ENCODE data around the gene DNAH6. TPM values are rescaled to one million over a fixed set of nuclear protein-coding genes. Genes with fewer than 3 reads are reported as not detected.

Gene DNAH6
- total and polyA plus RNA-seq, 2 of the 8 experiments (the other 6 are each of a cell fraction or from before 2014, with no cell fraction given), result 0.06 to 0.43 TPM

GRCh38 chr2:84858123-84858522 is 341.8 kb downstream of the DNAH6 start:
- no peak overlapping the region for H3K14ac ChIP-seq (ENCODE audit: insufficient read length)
- no peak overlapping the region for H3K9ac ChIP-seq (replicated peaks in 1 of 4; ENCODE audit: extremely low read depth in 1 of 4, low read depth in 3 of 4, low read length in 3 of 4)
- no peaks in the 10 kb centered on the region for H3K36me3 ChIP-seq (ENCODE audit: control insufficient read depth in 2 of 4, insufficient read depth in 4 of 4, low read length in 3 of 4)
- FAIRE-seq (no peak), DNase-seq (ENCODE audit: low read depth in 1 of 2, low spot score in 2 of 2) (no peak)
- H3K27ac ChIP-seq (ENCODE audit: low read depth, low read length), result no peak overlapping the region
- H4K5ac ChIP-seq (ENCODE audit: insufficient read length, low read depth, low read length), result no peak overlapping the region
- H3K27me3 ChIP-seq (replicated peaks in 1 of 4; ENCODE audit: control insufficient read depth in 3 of 4, extremely low read depth in 1 of 4, insufficient read depth in 3 of 4, low read length in 3 of 4), result peaks cover 16 to 36% (median 30%) of the 10 kb centered on the region in 4 experiments
- H3K9me3 ChIP-seq (ENCODE audit: insufficient read depth in 2 of 2, low read depth in 1 of 2, low read length in 1 of 2), result no peaks in the 10 kb centered on the region
- WGBS, 2 experiments (ENCODE audit: extremely low coverage in 1 of 2, insufficient coverage in 1 of 2, insufficient read length in 1 of 2, insufficient replicate concordance in 2 of 2, low coverage in 1 of 2, low lambda C conversion rate in 2 of 2, missing lambda C conversion rate in 1 of 2), result 82% methylated on average over 3 of the region's 3 CpGs; no CpG with 5 or more reads in 1 of the 2 experiments
- H2BK20ac ChIP-seq (ENCODE audit: low read length), result no peak overlapping the region
- no peak overlapping the region for H2AFZ ChIP-seq (ENCODE audit: low read length)
- no peak overlapping the region for H3K4me2 ChIP-seq (ENCODE audit: insufficient read depth in 1 of 2, low read depth in 2 of 2, low read length in 2 of 2)
- no peaks in the 10 kb centered on the region for H3K79me2 ChIP-seq (ENCODE audit: control insufficient read depth in 1 of 2, insufficient read depth in 2 of 2, low read length in 2 of 2)
- no peak overlapping the region for H3K4ac ChIP-seq (replicated peaks; ENCODE audit: insufficient read length, low read depth, low read length)
- no peak overlapping the region for H4K8ac ChIP-seq (ENCODE audit: extremely low read depth, insufficient read depth, low read length)
- no peak overlapping the region for H3K4me3 ChIP-seq (ENCODE audit: extremely low read depth in 1 of 4, insufficient read depth in 2 of 4, low read depth in 3 of 4, low read length in 4 of 4)
- H3K23ac ChIP-seq (ENCODE audit: insufficient read length), result no peak overlapping the region
- peak; percentile 64 to 81 (median 78) for TF ChIP-seq CTCF (IDR thresholded peaks at IDR 0.05; ENCODE audit: control extremely low read depth in 1 of 3, insufficient read depth in 1 of 3, low read depth in 1 of 3, low read length in 3 of 3)
- TF ChIP-seq SIX5 (IDR thresholded peaks at IDR 0.05; ENCODE audit: low read depth, low read length), result no peak
- peak; percentile 83 to 89 for TF ChIP-seq RAD21 (IDR thresholded peaks at IDR 0.05 in 1 of 2, conservative IDR thresholded peaks at IDR 0.05 in 1 of 2; ENCODE audit: low read depth in 2 of 2, low read length in 2 of 2)
- TF ChIP-seq BRCA1 (IDR thresholded peaks at IDR 0.05; ENCODE audit: low read depth, low read length), result no peak
- TF ChIP-seq CBX8 (IDR thresholded peaks at IDR 0.05; ENCODE audit: borderline replicate concordance, low read depth, low read length), result no peak
- TF ChIP-seq ASH2L (IDR thresholded peaks at IDR 0.05; ENCODE audit: low read length), result no peak
- TF ChIP-seq TCF12 (IDR thresholded peaks at IDR 0.05; ENCODE audit: low read depth, low read length), result no peak
- no peak for TF ChIP-seq CREB1 (IDR thresholded peaks at IDR 0.05)
- TF ChIP-seq GTF2F1 (IDR thresholded peaks at IDR 0.05; ENCODE audit: borderline replicate concordance, low read depth, low read length), result no peak
- no peak for TF ChIP-seq SIRT6 (IDR thresholded peaks at IDR 0.05; ENCODE audit: low read length)
- no peak overlapping the region for H4K91ac ChIP-seq (replicated peaks; ENCODE audit: insufficient read length, low read length)
- ChIA-PET CTCF (ENCODE audit: partially characterized antibody) (interaction anchor here (0.6 to 3.6 kb wide), 49 partner anchors 9 to 367 kb away, joined by 3 to 25 read pairs (median 4); partner anchors contain the start of gene TRABD2A), POLR2A (ENCODE audit: partially characterized antibody) (interaction anchor here (1.1 to 1.4 kb wide), 2 partner anchors 12 to 22 kb away, joined by 3 read pairs; partner anchors contain the start of gene TRABD2A)
- H3K18ac ChIP-seq (ENCODE audit: extremely low read depth, low read length), result no peak overlapping the region
- H2AK5ac ChIP-seq (ENCODE audit: low read depth, low read length), result no peak overlapping the region
- H2BK12ac ChIP-seq (ENCODE audit: low read depth, low read length), result no peak overlapping the region
- no peak overlapping the region for H2BK120ac ChIP-seq (replicated peaks; ENCODE audit: low read depth, low read length)
- peaks cover 7 to 20% (median 15%) of the 10 kb centered on the region in 4 experiments for H3K4me1 ChIP-seq (replicated peaks in 1 of 4; ENCODE audit: control insufficient read depth in 3 of 4, insufficient read depth in 4 of 4, low read length in 3 of 4)
- H2BK15ac ChIP-seq (ENCODE audit: low read length), result no peak overlapping the region
- peaks cover 0 to 2% of the 10 kb centered on the region in 2 experiments for H4K20me1 ChIP-seq (replicated peaks in 1 of 2; ENCODE audit: control insufficient read depth in 1 of 2, insufficient read depth in 2 of 2, low read length in 2 of 2)
- H3K23me2 ChIP-seq (ENCODE audit: low read depth, low read length), result no peaks in the 10 kb centered on the region; the same call in 1 of the 2 replicates
- H2BK5ac ChIP-seq (ENCODE audit: low read depth, low read length), result no peak overlapping the region
- H3K79me1 ChIP-seq (ENCODE audit: low read depth, low read length), result peaks cover 2% of the 10 kb centered on the region
- H3K56ac ChIP-seq (replicated peaks; ENCODE audit: insufficient read length, low read depth, low read length), result no peak overlapping the region
